Osteoblast (primary cell): ENCODE data around the gene CNGA1. TPM values are rescaled to one million over a fixed set of nuclear protein-coding genes. Genes with fewer than 3 reads are reported as not detected.

Experiments used
- DNase-seq: peaks from one replicate; pipeline ENCODE4 v3.0.0; 2011; ENCODE audit warnings: low spot score, mixed read lengths; ENCODE audit not compliant: insufficient read length; ENCODE audit errors: missing footprints
- H2AFZ ChIP-seq: 2 replicates; pipeline ENCODE4 v1.6.0; 2011; ENCODE audit warnings: mild to moderate bottlenecking, low read length
- H3K27ac ChIP-seq: 2 replicates; pipeline ENCODE4 v1.5.1; 2011; ENCODE audit warnings: mild to moderate bottlenecking, low read depth, low read length, moderate library complexity
- H3K27me3 ChIP-seq: 2 replicates; pipeline ENCODE4 v1.6.0; 2012; ENCODE audit warnings: mild to moderate bottlenecking, control low read depth, inconsistent platforms, low read length, moderate library complexity; ENCODE audit not compliant: insufficient read depth
- H3K36me3 ChIP-seq: 2 replicates; pipeline ENCODE4 v1.5.1; 2011; ENCODE audit warnings: mild to moderate bottlenecking, low read length, control low read depth, moderate library complexity; ENCODE audit not compliant: insufficient read depth
- H3K4me1 ChIP-seq: 2 replicates; pipeline ENCODE4 v1.5.1; 2011; ENCODE audit warnings: mild to moderate bottlenecking, low read length, control low read depth, moderate library complexity; ENCODE audit not compliant: insufficient read depth
- H3K4me2 ChIP-seq: 2 replicates; pipeline ENCODE4 v1.6.0; 2011; ENCODE audit warnings: mild to moderate bottlenecking, low read length; ENCODE audit not compliant: insufficient read depth
- H3K4me3 ChIP-seq: fragments of 200-600 bp; sonication (generic); 3 replicates; pipeline ENCODE4 v1.5.1; 2012; ENCODE audit warnings: mild to moderate bottlenecking, low read length, inconsistent platforms; ENCODE audit not compliant: insufficient read depth
- H3K79me2 ChIP-seq: 2 replicates; pipeline ENCODE4 v1.6.0; 2012; ENCODE audit warnings: mild to moderate bottlenecking, low read length, control low read depth, inconsistent platforms; ENCODE audit not compliant: insufficient read depth
- H3K9me3 ChIP-seq: 2 replicates; pipeline ENCODE4 v1.5.1; 2011; ENCODE audit warnings: low read depth, low read length, control low read depth
- H4K20me1 ChIP-seq: 2 replicates; pipeline ENCODE4 v1.6.0; 2012; ENCODE audit warnings: mild to moderate bottlenecking, low read length, control low read depth; ENCODE audit not compliant: insufficient read depth
- CTCF ChIP-seq: IDR thresholded peaks from 2 replicates; pipeline ENCODE4 v1.5.1; 2011; ENCODE audit warnings: mild to moderate bottlenecking, low read depth, low read length, moderate library complexity; ENCODE audit errors: extremely low read depth
- total RNA-seq: library from RNA; depleted of rRNA; stranded (reverse); fragments of >200 nt; gene quantifications from 2 replicates; pipeline ENCODE4 v1.2.3, GENCODE V29; 2012

CNGA1 gene
- total RNA-seq, 1 donor: not detected

- Histone ChIP-seq H3K4me2 (no peak overlapping the region), H3K27me3 (no peaks in the 10 kb centered on the region), H3K36me3 (no peaks in the 10 kb centered on the region), H4K20me1 (no peaks in the 10 kb centered on the region), H3K79me2 (no peaks in the 10 kb centered on the region), H3K4me3 (no peak overlapping the region), H2AFZ (no peak overlapping the region), H3K4me1 (no peaks in the 10 kb centered on the region), H3K27ac (no peak overlapping the region), H3K9me3 (no peaks in the 10 kb centered on the region)
- no peak for TF ChIP-seq CTCF
- DNase-seq: no peak
Measured at GRCh38 chr4:48037117-48037462, 20.6 kb upstream of the CNGA1 start.

GRCh38 chr4:48035952-48036351 is 19.5 kb upstream of the CNGA1 start:
- no peaks in the 10 kb centered on the region for H3K9me3 ChIP-seq
- H3K36me3 ChIP-seq: no peaks in the 10 kb centered on the region
- no peaks in the 10 kb centered on the region for H3K27me3 ChIP-seq
- TF ChIP-seq CTCF: no peak
- no peak for DNase-seq
- no peaks in the 10 kb centered on the region for H3K4me1 ChIP-seq
- H4K20me1 ChIP-seq: no peaks in the 10 kb centered on the region
- H3K4me3 ChIP-seq: no peak overlapping the region
- no peak overlapping the region for H3K27ac ChIP-seq
- no peak overlapping the region for H2AFZ ChIP-seq
- H3K79me2 ChIP-seq: no peaks in the 10 kb centered on the region
- H3K4me2 ChIP-seq: no peak overlapping the region

GRCh38 chr4:48033825-48034413 is 17.4 kb upstream of the CNGA1 start:
- H3K9me3 ChIP-seq: no peaks in the 10 kb centered on the region
- no peak overlapping the region for H3K27ac ChIP-seq
- no peaks in the 10 kb centered on the region for H3K36me3 ChIP-seq
- H3K27me3 ChIP-seq: no peaks in the 10 kb centered on the region
- H3K79me2 ChIP-seq: no peaks in the 10 kb centered on the region
- DNase-seq: no peak
- no peaks in the 10 kb centered on the region for H4K20me1 ChIP-seq
- no peak overlapping the region for H3K4me2 ChIP-seq
- no peak overlapping the region for H2AFZ ChIP-seq
- no peak overlapping the region for H3K4me3 ChIP-seq
- TF ChIP-seq CTCF: peak; percentile 65
- H3K4me1 ChIP-seq: no peaks in the 10 kb centered on the region

GRCh38 chr4:48033412-48033811 is 16.9 kb upstream of the CNGA1 start:
- no peaks in the 10 kb centered on the region for H3K27me3 ChIP-seq
- TF ChIP-seq CTCF: no peak
- no peak overlapping the region for H3K27ac ChIP-seq
- H3K79me2 ChIP-seq: no peaks in the 10 kb centered on the region
- no peak overlapping the region for H3K4me2 ChIP-seq
- DNase-seq: no peak
- H2AFZ ChIP-seq: no peak overlapping the region
- no peaks in the 10 kb centered on the region for H3K4me1 ChIP-seq
- no peaks in the 10 kb centered on the region for H4K20me1 ChIP-seq
- no peak overlapping the region for H3K4me3 ChIP-seq
- no peaks in the 10 kb centered on the region for H3K9me3 ChIP-seq
- H3K36me3 ChIP-seq: no peaks in the 10 kb centered on the region
